Stimulated activated CD4-positive, alpha-beta T cell treated with anti-CD3 and anti-CD28 coated beads, Interleukin-12 subunit alpha, Interleukin-12 subunit beta, amount 100 ng/mL, for 48 hours (primary cell): Measurements from ENCODE around the gene SERP2.

Experiments
- DNase-seq, 3 donors: peaks; one replicate each; pipeline ENCODE4 v3.0.0-alpha.2; 2020; ENCODE audit warnings: low read depth in 2 of 3, low spot score in 1 of 3

The SERP2 gene

GRCh38 chr13:44409595-44409994, 36.0 kb downstream of the SERP2 start:
- no peak for DNase-seq

- no peak for DNase-seq
Observed at GRCh38 chr13:44410328-44410859, 36.8 kb downstream of the SERP2 start.

GRCh38 chr13:44411841-44412240, 38.2 kb downstream of the SERP2 start:
- no peak for DNase-seq

GRCh38 chr13:44412346-44412935, 38.8 kb downstream of the SERP2 start:
- no peak for DNase-seq

- DNase-seq = no peak
Observed at GRCh38 chr13:44413095-44413494, 39.5 kb downstream of the SERP2 start.

- DNase-seq = no peak
Observed at GRCh38 chr13:44414716-44415115, 41.1 kb downstream of the SERP2 start.

- no peak for DNase-seq
Observed at GRCh38 chr13:44415815-44416214, 42.2 kb downstream of the SERP2 start.

- no peak for DNase-seq
Observed at GRCh38 chr13:44416301-44416700, 42.7 kb downstream of the SERP2 start.

GRCh38 chr13:44416744-44417143, 43.1 kb downstream of the SERP2 start:
- DNase-seq = no peak

GRCh38 chr13:44417446-44417845, 43.8 kb downstream of the SERP2 start:
- DNase-seq = no peak

GRCh38 chr13:44417876-44418275, 44.3 kb downstream of the SERP2 start:
- no peak for DNase-seq

GRCh38 chr13:44420376-44421220, 47.0 kb downstream of the SERP2 start:
- DNase-seq = no peak

GRCh38 chr13:44421853-44422525, 48.4 kb downstream of the SERP2 start:
- no peak for DNase-seq

GRCh38 chr13:44422755-44423643, 49.4 kb downstream of the SERP2 start:
- no peak for DNase-seq

- no peak for DNase-seq
Observed at GRCh38 chr13:44423824-44424223, 50.2 kb downstream of the SERP2 start.

GRCh38 chr13:44425041-44425814, 51.6 kb downstream of the SERP2 start:
- DNase-seq = no peak

- no peak for DNase-seq
Observed at GRCh38 chr13:44425815-44426078, 52.1 kb downstream of the SERP2 start.

GRCh38 chr13:44426461-44426860, 52.8 kb downstream of the SERP2 start:
- no peak for DNase-seq

GRCh38 chr13:44429311-44429710, 55.7 kb downstream of the SERP2 start:
- DNase-seq = no peak

- no peak for DNase-seq
Observed at GRCh38 chr13:44431150-44431549, 57.5 kb downstream of the SERP2 start.
